Measurements from ENCODE around the gene PHKA2. TPM values are rescaled to one million over a fixed set of nuclear protein-coding genes. Genes with fewer than 3 reads are reported as not detected.

The PHKA2 gene
- total and polyA plus RNA-seq, 10 of the 15 experiments (the other 5 are each of a cell fraction or from before 2014, with no cell fraction given), result 1.4 to 25.6 (median 15.4) TPM

GRCh38 chrX:18964026-18964425 lies 19.9 kb downstream of the PHKA2 start:
- no peak overlapping the region for H3K4me2 ChIP-seq (ENCODE audit: control insufficient read depth, insufficient read depth)
- POLR2A ChIA-PET, result no interaction called here

GRCh38 chrX:18962329-18962728 lies 21.6 kb downstream of the PHKA2 start:
- ChIA-PET POLR2A (no interaction called here), CTCF (no interaction called here), RAD21 (ENCODE audit: unreplicated experiment) (interaction anchor here (1.2 kb wide), 1 partner anchor 23 kb away, joined by 4 read pairs; no protein-coding TSS in a partner anchor), SMC1A (ENCODE audit: uncharacterized antibody, unreplicated experiment) (interaction anchor here (0.9 kb wide), 1 partner anchor 13 kb away, joined by 3 read pairs; no protein-coding TSS in a partner anchor)
- no peaks in the 10 kb centered on the region for H4K20me1 ChIP-seq (ENCODE audit: control insufficient read depth, insufficient read depth)
- no peak for ATAC-seq
- intact Hi-C loops (cut with micrococcal nuclease; ENCODE audit: unreplicated experiment), result no loop called here
- H3K9ac ChIP-seq (ENCODE audit: control insufficient read depth, insufficient read depth, low read length), result no peak overlapping the region
- in situ Hi-C loops (cut with MboI), result no loop called here
- H3K79me2 ChIP-seq (ENCODE audit: control insufficient read depth, insufficient read depth, low read length), result no peaks in the 10 kb centered on the region
- no peak for FAIRE-seq
- no TSS peak for BruUV-seq (replicated peaks)
- H3K4me1 ChIP-seq (ENCODE audit: control insufficient read depth, insufficient read depth, low read length), result no peaks in the 10 kb centered on the region
- H3K36me3 ChIP-seq (ENCODE audit: control insufficient read depth in 2 of 2, insufficient read depth in 2 of 2, low read length in 1 of 2), result no peaks in the 10 kb centered on the region
- no peak overlapping the region for H3K4me3 ChIP-seq
- DNase-seq (ENCODE audit: low read depth, low spot score), result no peak
- H2AFZ ChIP-seq (ENCODE audit: control insufficient read depth, low read depth, low read length), result no peak overlapping the region
- H3K4me2 ChIP-seq (ENCODE audit: control insufficient read depth, insufficient read depth), result no peak overlapping the region
- H3K27me3 ChIP-seq (replicated peaks in 1 of 2; ENCODE audit: control insufficient read depth in 2 of 2, insufficient read depth in 2 of 2, low read length in 1 of 2), result no peaks in the 10 kb centered on the region
- H3K27ac ChIP-seq (ENCODE audit: control insufficient read depth, insufficient read depth), result no peak overlapping the region
- H3K9me3 ChIP-seq (replicated peaks; ENCODE audit: control insufficient read depth, insufficient read depth, low read length), result no peaks in the 10 kb centered on the region
- TF ChIP-seq RFX5 (IDR thresholded peaks at IDR 0.05; ENCODE audit: low read depth, low read length) (no peak), MTA3 (IDR thresholded peaks at IDR 0.05; ENCODE audit: borderline replicate concordance, low read length) (no peak), SMAD5 (IDR thresholded peaks at IDR 0.05; ENCODE audit: low read depth) (no peak), SPI1 (IDR thresholded peaks at IDR 0.05; ENCODE audit: borderline replicate concordance, insufficient read depth, low read depth, low read length) (no peak), ZBTB11 (CRISPR knock-in tag; IDR thresholded peaks at IDR 0.05) (no peak), CHD2 (IDR thresholded peaks at IDR 0.05; ENCODE audit: borderline replicate concordance, low read depth, low read length) (no peak), MTA2 (IDR thresholded peaks at IDR 0.05; ENCODE audit: low read depth) (no peak)
- TF ChIP-seq, protein P1, sequence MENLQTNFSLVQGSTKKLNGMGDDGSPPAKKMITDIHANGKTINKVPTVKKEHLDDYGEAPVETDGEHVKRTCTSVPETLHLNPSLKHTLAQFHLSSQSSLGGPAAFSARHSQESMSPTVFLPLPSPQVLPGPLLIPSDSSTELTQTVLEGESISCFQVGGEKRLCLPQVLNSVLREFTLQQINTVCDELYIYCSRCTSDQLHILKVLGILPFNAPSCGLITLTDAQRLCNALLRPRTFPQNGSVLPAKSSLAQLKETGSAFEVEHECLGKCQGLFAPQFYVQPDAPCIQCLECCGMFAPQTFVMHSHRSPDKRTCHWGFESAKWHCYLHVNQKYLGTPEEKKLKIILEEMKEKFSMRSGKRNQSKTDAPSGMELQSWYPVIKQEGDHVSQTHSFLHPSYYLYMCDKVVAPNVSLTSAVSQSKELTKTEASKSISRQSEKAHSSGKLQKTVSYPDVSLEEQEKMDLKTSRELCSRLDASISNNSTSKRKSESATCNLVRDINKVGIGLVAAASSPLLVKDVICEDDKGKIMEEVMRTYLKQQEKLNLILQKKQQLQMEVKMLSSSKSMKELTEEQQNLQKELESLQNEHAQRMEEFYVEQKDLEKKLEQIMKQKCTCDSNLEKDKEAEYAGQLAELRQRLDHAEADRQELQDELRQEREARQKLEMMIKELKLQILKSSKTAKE (IDR thresholded peaks at IDR 0.05; ENCODE audit: low read depth, poor library complexity, severe bottlenecking), result no peak

More at GRCh38 chrX:18964026-18964425, 19.9 kb downstream of the PHKA2 start:
- H3K27me3 ChIP-seq (replicated peaks in 1 of 2; ENCODE audit: control insufficient read depth in 2 of 2, insufficient read depth in 2 of 2, low read length in 1 of 2), result no peaks in the 10 kb centered on the region
- CTCF ChIA-PET, result no interaction called here
- DNase-seq (ENCODE audit: low read depth, low spot score), result no peak
- H3K9me3 ChIP-seq (replicated peaks; ENCODE audit: control insufficient read depth, insufficient read depth, low read length), result no peaks in the 10 kb centered on the region
- no peak overlapping the region for H3K9ac ChIP-seq (ENCODE audit: control insufficient read depth, insufficient read depth, low read length)
- no peak overlapping the region for H2AFZ ChIP-seq (ENCODE audit: control insufficient read depth, low read depth, low read length)
- BruUV-seq (replicated peaks), result no TSS peak
- H4K20me1 ChIP-seq (ENCODE audit: control insufficient read depth, insufficient read depth), result no peaks in the 10 kb centered on the region
- SMC1A ChIA-PET (ENCODE audit: uncharacterized antibody, unreplicated experiment), result interaction anchor here (0.6 kb wide), 1 partner anchor 8 kb away, joined by 3 read pairs; no protein-coding TSS in a partner anchor
- no peak for ATAC-seq
- intact Hi-C loops (cut with micrococcal nuclease; ENCODE audit: unreplicated experiment) (no loop called here), in situ Hi-C loops (cut with MboI) (no loop called here)
- H3K36me3 ChIP-seq (ENCODE audit: control insufficient read depth in 2 of 2, insufficient read depth in 2 of 2, low read length in 1 of 2), result no peaks in the 10 kb centered on the region
- RAD21 ChIA-PET (ENCODE audit: unreplicated experiment), result no interaction called here
- no peak for FAIRE-seq
- H3K4me3 ChIP-seq, result no peak overlapping the region
- no peak overlapping the region for H3K27ac ChIP-seq (ENCODE audit: control insufficient read depth, insufficient read depth)
- 73% methylated on average over 4 of the region's 4 CpGs for WGBS (ENCODE audit: insufficient coverage, insufficient replicate concordance, low lambda C conversion rate, missing lambda C conversion rate)
- no peaks in the 10 kb centered on the region for H3K4me1 ChIP-seq (ENCODE audit: control insufficient read depth, insufficient read depth, low read length)
- no peaks in the 10 kb centered on the region for H3K79me2 ChIP-seq (ENCODE audit: control insufficient read depth, insufficient read depth, low read length)
- TF ChIP-seq ZNF622 (IDR thresholded peaks at IDR 0.05) (no peak), JUNB (IDR thresholded peaks at IDR 0.05) (no peak)
- TF ChIP-seq, protein P1 (IDR thresholded peaks at IDR 0.05; ENCODE audit: low read depth, poor library complexity, severe bottlenecking), result no peak

All from GM12878 (cell line).